Measurements from ENCODE around the gene CYP4Z1.
"Not testable (repeated sequence)": the region's sequence is repeated elsewhere in the genome, so short reads cannot be mapped to it uniquely, and the experiment has no call there.

CYP4Z1 gene

DNA sequence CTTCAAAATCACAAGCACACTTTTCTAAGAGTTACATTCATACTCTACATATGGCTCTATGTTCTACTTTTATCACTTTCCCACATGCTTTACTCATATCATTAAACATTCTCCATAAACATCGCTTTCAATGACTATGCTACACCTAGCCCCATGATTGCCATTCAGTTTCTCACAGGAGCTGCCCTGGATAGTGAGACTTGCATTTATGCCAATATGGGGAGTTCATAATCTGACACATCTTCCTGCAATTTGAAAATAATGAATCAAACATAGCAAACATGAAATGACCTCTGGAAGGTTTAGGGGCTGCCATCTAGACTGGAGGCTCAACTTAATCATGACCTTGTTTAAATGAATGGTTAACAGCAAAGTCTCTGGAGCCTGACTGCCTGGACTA, 61.2 kb downstream of the CYP4Z1 start:
- no peak for DNase-seq

DNA sequence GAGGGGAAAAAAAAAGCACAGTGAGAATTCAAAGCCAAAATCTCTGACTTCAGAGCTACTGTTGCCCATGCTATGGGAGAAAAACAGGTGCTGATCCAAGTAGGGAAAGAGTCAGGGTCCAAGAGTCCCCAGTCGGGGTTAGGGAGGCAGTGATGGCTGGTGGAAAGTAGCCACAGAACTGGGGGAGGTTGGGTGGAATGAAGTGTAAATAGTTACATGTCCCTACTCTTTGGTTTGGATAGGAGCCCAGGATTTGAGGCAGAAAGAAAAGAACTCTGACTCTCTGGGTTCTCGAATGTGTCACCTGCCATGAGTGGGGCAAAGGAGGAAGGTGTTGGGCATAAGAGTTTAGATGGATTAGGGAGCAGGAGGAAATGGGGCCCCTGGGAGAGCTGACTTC, 61.8 kb downstream of the CYP4Z1 start:
- DNase-seq = not testable (repeated sequence)

DNA sequence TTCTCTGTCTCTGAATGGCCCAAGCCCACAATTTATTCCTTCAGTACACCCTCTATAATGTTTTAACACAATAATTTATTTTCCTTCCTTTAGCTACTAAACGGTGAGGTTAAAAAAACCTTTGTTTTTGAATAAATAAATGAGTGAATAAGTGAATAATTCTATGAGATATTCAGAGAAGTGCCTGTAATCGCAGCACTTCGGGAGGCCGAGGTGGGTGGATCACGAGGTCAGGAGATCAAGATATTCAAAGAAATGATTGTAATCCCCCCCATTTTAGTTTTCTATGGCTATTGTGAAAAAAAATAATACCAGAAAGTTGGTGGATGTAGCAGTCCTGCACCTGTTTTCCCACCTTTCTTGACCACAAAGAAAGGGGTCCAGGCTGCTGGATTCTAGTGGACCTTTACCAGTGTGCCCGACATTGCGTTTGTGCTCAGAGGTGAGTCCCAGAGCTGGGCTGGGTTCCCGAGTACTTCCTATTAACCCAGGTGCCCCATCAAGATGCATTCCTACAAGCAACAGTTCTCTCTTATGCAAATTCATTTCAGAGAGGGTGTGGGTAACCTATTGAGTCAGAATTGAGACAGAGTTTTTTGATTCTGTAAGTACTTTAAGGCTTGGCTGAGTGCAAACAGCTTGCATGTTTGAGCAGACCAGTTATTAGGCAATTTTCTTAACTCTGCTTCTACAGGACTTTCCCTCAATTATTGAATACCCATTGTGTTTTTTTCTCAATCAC, 62.6 kb downstream of the CYP4Z1 start:
- not testable (repeated sequence) for DNase-seq

DNA sequence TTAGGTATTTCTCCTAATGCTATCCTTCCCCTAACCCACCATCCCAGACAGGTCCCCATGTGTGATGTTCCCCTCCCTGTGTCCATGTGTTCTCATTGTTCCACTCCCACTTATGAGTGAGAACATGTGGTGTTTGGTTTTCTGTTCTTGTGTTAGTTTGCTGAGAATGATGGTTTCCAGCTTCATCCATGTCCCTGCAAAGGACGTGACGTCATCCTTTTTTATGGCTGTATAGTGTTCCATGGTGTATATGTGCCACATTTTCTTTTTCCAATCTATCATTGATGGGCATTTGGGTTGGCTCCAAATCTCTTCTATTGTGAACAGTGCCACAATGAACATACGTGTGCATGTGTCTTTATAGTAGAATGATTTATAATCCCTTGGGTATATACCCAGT, 65.6 kb downstream of the CYP4Z1 start:
- DNase-seq = not testable (repeated sequence)

DNA sequence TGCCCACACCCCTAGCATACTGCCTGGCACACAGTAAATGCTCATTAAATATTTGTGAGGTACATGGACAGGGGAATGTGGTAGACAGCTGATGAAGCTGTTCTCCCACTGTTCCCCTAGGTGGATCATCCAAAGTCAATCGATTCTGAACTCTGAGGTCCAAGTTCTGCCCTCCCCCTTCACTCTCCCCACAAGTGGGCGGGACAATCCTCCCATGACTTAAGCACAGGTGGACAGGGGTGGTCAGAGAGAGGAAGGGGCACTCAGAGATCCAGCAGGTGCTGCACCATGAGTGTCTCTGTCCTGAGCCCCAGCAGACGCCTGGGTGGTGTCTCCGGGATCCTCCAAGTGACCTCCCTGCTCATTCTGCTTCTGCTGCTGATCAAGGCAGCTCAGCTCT, 70.2 kb downstream of the CYP4Z1 start, which contains the start of gene CYP4A22:
TSS of gene CYP4A22 (plus strand) at position 244 of the 400 bp plus-strand sequence. CDS start at position 289, 45 bp downstream.
- no peak for DNase-seq

DNA sequence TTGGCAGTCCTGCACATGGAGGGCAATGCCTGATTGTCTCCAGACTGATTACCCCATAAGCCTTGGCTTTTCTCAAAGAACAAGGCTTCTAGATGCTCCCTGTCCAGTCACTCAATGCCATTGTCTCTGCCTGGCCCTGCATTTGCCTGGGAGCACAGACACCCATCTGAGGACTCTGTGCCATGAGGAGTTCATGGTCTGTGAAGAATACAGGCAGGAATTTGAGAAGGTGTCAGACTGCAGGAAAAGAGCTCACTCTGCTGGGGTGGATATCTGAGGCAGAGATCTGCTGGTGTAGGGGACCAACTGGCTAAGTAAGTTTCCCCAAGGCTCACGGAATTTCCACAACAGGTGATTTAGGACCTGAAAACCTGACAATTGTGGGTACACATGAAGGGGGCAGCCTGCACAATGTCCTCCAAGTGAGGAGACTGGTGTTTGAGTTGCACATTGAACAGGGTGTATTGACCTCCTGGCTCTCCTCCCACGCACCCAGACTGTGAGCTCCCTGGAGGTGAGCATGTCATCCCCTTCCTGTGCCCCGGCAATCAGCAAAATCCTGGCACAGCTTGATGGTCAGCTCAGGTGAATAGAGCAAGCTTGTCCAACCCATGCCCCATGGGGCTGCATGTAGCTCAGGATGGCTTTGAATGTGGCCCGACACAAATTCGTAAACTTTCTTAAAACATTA, 71.0 kb downstream of the CYP4Z1 start:
- no peak for DNase-seq

DNA sequence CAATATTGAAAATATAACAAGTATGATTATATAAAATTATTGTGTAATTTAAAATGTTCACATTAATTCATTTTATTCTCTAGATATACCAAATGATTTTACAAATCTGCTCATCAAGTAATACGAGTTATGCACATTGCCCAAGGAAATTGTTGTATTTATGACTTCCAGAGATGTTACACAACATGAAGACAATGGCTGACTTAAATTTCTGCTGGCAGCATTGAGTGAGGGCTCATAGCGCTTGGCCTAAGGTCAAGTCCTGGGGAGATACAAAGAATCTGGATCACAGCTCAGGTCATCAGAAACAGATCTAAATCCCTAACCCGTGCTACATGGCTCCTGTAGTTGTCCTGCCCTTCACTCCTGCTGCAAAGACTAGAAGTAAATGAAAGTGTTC, 73.3 kb downstream of the CYP4Z1 start:
- DNase-seq = not testable (repeated sequence)

DNA sequence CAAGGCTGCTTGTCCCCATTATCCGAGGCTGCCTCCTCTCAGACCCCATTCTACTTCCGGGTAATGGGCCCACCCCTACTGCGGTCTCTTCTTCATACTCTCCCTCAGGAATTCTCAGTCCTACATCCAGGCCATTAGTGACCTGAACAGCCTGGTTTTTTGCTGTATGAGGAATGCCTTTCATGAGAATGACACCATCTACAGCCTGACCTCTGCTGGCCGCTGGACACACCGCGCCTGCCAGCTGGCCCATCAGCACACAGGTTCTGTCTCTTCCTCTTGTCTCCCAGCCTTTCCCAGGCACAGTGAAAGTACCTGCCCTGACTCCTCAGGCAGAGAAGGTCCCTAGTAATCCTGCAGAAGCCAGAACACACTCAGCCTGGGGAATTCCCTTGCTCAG, 76.6 kb downstream of the CYP4Z1 start:
- not testable (repeated sequence) for DNase-seq

DNA sequence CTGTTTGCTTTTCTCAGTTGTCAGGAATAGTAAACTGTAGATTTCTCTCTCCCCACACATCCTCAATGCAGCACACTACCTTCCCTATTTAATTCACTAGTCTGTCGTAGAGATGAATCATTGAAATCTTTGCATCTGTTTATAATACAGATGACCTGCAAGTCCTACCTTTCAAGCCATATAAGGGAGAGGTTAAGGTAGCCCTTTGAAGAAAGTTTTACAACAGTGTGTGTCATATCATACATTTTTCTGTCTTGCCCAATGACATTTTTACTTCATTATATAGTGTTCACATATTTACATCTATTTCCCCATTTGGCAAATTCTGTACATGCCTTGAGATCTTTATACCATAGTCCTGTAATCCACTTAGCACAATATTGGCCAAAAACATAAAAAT, 79.5 kb downstream of the CYP4Z1 start:
- DNase-seq = not testable (repeated sequence)

DNA sequence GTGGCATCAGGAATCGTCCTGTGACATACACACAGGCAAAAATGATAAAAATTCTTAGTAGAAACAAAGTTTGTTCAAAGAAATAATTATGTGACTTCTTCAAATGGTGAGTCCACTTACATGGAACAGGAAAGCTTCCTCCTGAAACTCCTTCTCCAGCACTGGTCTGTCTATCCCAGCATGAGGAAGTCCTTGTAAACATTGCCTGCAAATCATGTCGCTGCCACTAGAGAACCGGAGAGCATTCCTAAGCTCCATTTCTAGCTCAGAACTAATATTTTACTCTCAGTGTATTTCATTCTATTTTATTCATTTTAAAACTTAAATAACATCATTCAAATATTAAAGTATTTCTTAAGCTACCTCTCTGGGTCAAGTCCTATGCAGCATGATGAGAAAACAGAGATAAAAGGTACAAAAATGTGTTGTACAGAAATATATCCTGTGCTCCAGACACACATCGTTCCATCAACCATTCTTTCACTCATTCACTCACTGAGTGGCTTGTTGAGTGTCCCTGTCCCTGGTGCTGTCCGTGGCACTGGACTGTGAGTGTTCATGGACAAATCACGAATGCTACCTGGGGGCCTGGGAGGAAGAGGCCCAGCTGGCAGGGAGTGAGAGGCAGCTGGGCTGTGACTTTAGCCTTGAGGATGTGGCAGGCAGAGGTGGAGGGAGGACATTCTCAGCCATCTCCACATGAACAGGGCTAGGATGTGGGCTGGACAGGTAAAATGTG, 80.2 kb downstream of the CYP4Z1 start:
- no peak for DNase-seq

DNA sequence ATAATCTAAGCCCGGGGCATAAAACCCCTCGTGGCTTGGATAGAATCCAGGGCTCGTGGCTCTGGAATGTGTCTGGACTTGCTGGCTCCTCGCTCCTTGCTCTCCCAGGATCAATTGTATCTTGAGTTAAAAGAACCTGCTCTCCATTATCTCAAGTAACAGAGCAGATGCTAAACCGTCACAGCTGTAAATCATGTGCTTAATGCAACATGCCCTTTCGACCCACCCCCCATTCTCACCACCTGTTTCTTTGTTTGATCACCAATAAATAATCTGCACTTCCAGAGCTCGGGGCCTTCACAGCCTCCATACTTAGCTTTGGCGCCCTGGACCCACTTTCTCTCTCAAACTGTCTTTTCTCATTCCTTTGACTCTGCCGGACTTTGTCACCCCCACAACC, 82.1 kb downstream of the CYP4Z1 start:
- DNase-seq = not testable (repeated sequence)

DNA sequence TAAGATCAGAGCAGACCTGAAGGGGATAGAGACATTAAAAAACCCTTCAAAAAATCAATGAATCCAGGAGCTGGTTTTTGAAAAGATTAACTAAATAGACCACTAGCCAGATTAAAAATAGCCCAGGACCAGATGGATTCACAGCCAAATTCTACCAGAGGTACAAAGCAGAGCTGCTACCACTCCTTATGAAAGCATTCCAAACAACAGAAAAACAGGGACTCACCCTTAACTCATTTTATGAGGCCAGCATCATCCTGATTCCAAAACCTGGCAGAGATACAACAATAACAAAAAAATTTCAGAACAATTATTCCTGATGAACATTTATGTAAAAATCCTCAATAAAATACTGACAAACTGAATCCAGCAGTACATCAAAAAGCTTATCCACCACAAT, 89.4 kb downstream of the CYP4Z1 start:
- not testable (repeated sequence) for DNase-seq

DNA sequence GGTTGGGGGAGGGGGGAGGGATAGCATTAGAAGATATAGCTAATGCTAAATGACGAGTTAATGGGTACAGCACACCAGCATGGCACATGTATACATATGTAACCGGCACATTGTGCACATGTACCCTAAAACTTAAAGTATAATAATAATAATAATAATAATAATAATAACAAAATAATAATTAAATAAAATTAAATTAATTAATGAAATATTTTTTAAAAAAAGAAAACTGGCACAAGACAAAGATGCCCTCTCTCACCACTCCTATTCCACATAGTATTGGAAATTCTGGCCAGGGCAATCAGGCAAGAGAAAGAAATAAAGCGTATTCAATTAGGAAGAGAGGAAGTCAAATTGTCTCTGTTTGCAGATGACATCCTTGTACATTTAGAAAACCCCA, 90.9 kb downstream of the CYP4Z1 start:
- DNase-seq = not testable (repeated sequence)

DNA sequence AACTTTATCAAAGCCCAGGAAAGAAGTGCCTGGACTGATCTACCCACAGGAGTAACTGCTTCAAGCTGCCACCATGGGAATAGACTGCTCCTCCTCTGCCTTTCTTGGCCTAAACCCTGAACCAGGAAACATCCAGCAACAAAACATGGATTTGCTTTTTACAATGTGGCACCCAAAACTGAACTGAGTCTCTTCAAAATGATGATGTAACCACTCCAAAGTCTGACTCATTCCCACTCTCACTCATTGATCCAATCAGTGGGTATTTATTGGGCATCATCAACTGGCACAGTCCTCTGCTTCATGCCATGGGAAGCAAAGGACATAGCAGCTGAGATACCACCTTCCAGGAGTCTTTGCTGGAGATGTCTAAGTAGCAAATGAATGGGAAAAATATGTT, 93.7 kb downstream of the CYP4Z1 start:
- no peak for DNase-seq

DNA sequence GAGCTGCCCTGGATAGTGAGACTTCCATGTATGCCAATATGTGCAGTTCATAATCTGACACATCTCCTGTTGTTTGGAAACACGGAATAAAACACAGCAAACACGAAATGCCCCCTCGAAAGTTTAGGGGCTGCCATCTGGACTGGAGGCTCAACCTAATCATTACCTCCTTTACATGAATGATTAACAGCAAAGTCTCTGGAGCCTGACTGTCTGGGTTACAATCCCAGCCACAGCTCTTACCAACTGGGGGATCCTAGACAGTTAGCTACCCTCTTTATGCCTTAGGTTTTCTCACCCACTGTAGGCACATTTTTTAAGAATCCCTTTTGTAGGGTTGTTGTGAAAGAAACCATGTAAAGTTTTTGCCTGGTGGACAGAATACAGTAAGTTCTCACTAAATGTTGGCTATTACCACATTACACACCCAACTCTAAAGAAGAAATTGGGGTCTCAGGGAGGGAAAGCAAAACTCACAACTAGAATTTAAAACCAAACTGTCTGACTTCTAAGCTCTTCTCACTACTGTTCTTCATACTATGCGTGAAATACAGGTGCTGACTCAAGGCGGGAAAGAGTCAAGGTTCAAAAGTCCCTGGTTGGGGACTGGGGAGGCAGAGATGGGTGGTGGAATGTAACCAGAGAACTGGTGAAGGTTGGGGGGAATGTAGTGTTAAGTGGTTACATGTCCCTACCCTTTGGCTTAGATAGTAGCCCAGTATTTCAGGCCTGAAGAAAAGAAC, 94.4 kb downstream of the CYP4Z1 start:
- DNase-seq = no peak

DNA sequence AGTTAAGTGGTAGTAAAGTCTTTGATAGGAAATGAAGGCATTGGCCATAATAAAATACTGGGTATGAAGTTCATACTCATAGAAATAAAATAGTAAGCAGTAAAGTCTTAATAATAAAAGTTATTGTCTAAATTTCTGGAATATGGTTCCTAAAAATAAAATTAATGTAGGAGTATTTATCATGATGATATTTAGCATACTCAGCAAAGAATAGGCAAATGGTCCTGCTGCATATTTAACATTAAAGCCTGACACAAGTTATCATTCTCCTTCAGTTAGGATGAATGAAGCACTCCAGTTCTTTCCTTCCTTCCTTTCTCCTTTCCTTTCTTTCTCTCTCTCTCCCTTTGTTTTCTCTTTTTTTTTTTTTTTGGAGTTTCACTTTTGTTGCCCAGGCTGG, 97.5 kb downstream of the CYP4Z1 start:
- no peak for DNase-seq
